Tibial nerve (tissue), 4 donors: ENCODE measurements around the gene TSFM. TPM values are rescaled to one million over a fixed set of nuclear protein-coding genes. Genes with fewer than 3 reads are reported as not detected.
A peak's percentile ranks its signal among the peaks of the same experiment; 100 is the strongest.

ENCODE experiments used
- DNase-seq, 2 donors: peaks; one replicate each; pipeline ENCODE4 v3.0.0-alpha.2; 2019; ENCODE audit warnings: low spot score in 2 of 2
- H3K27ac ChIP-seq, 4 donors: fragments of 200-600 bp; sonication (generic) in 3 of 4; one replicate each; pipeline ENCODE4 v1.5.1; 2017 to 2019; ENCODE audit warnings: mild to moderate bottlenecking in 1 of 4
- H3K27me3 ChIP-seq, 2 donors: fragments of 200-600 bp; sonication (generic) in 1 of 2; one replicate each; pipeline versions ENCODE4 v1.5.1 to v1.6.0; 2017 to 2019
- H3K36me3 ChIP-seq, 3 donors: fragments of 200-600 bp; sonication (generic); one replicate each; pipeline ENCODE4 v1.5.1; 2018 to 2019
- H3K4me1 ChIP-seq, 4 donors: fragments of 200-600 bp; sonication (generic) in 3 of 4; one replicate each; pipeline ENCODE4 v1.5.1; 2017 to 2019
- H3K4me3 ChIP-seq, 4 donors: fragments of 200-600 bp; sonication (generic) in 3 of 4; one replicate each; pipeline ENCODE4 v1.5.1; 2017 to 2019; ENCODE audit warnings: mild to moderate bottlenecking in 1 of 4, moderate library complexity in 1 of 4
- H3K9me3 ChIP-seq, 4 donors: fragments of 200-600 bp; sonication (generic) in 3 of 4; one replicate each; pipeline ENCODE4 v1.5.1; 2017 to 2019
- CTCF ChIP-seq, 5 experiments: fragments of 200-600 bp in 3 of 5; fragments of 450-650 bp in 2 of 5; sonication (generic) in 3 of 5; IDR thresholded peaks; one replicate each; pipeline ENCODE4 v1.5.1; 2016 to 2019; ENCODE audit warnings: antibody characterized with exemption in 5 of 5, mild to moderate bottlenecking in 3 of 5, moderate library complexity in 2 of 5
- EP300 ChIP-seq, 2 donors: sonication (generic); formaldehyde crosslinking; IDR thresholded peaks; one replicate each; pipeline ENCODE4 v1.6.1; 2017; ENCODE audit warnings: antibody characterized with exemption in 2 of 2, mild to moderate bottlenecking in 1 of 2
- POLR2A ChIP-seq, 2 donors: fragments of 450-650 bp; IDR thresholded peaks; one replicate each; pipeline ENCODE4 v1.6.1; 2017; ENCODE audit warnings: antibody characterized with exemption in 2 of 2, mild to moderate bottlenecking in 2 of 2, moderate library complexity in 2 of 2
- WGBS, 2 donors: methylation state at CpG; one replicate each; pipeline ENCODE4 v1.1.5; 2018; 5-methylcytosine and 5-hydroxymethylcytosine counted together
- total RNA-seq, 4 donors: library from RNA; depleted of rRNA; stranded (reverse); fragments of >200 nt; gene quantifications; one replicate each; pipeline ENCODE4 v1.1.0, GENCODE V29; 2016

Gene TSFM
- total RNA-seq, 4 donors from 2014 or later: 13.5 to 23.2 (median 22.4) TPM

GRCh38 chr12:57783861-57784260 lies 1.3 kb downstream of the TSFM start:
- H3K27me3 ChIP-seq: no peaks in the 10 kb centered on the region
- H3K4me3 ChIP-seq: peak overlapping the region in 1 of 4 donors; percentile 73
- TF ChIP-seq CTCF (IDR thresholded peaks at IDR 0.05) (no peak), EP300 (IDR thresholded peaks at IDR 0.05) (no peak), POLR2A (IDR thresholded peaks at IDR 0.05) (no peak)
- DNase-seq: no peak
- peaks cover 0 to 65% (median 3%) of the 10 kb centered on the region in 3 donors for H3K36me3 ChIP-seq
- no peaks in the 10 kb centered on the region for H3K9me3 ChIP-seq
- H3K27ac ChIP-seq: no peak overlapping the region
- WGBS, 2 donors: 92 to 94% methylated on average over 11 of the region's 11 CpGs
- H3K4me1 ChIP-seq: peaks cover 0 to 26% (median 6%) of the 10 kb centered on the region in 4 donors

GRCh38 chr12:57793920-57794319 lies 11.3 kb downstream of the TSFM start:
- WGBS, 2 donors: 48 to 61% methylated on average over 1 of the region's 1 CpG
- no peak for DNase-seq
- no peak for TF ChIP-seq EP300 (IDR thresholded peaks at IDR 0.05)
- TF ChIP-seq CTCF (IDR thresholded peaks at IDR 0.05): no peak
- no peak for TF ChIP-seq POLR2A (IDR thresholded peaks at IDR 0.05)

GRCh38 chr12:57795354-57795753 lies 12.8 kb downstream of the TSFM start:
- WGBS, 2 donors: 85 to 93% methylated on average over 6 of the region's 6 CpGs

More at GRCh38 chr12:57793920-57794319, 11.3 kb downstream of the TSFM start:
- Histone ChIP-seq H3K9me3 (no peaks in the 10 kb centered on the region), H3K27ac (no peak overlapping the region), H3K4me1 (no peaks in the 10 kb centered on the region), H3K4me3 (no peak overlapping the region), H3K27me3 (no peaks in the 10 kb centered on the region), H3K36me3 (peaks cover 2 to 92% (median 23%) of the 10 kb centered on the region in 3 donors)

GRCh38 chr12:57796996-57797395 lies 14.4 kb downstream of the TSFM start:
- Histone ChIP-seq H3K9me3 (no peaks in the 10 kb centered on the region), H3K4me1 (no peaks in the 10 kb centered on the region), H3K4me3 (no peak overlapping the region), H3K36me3 (peaks cover 4 to 97% (median 32%) of the 10 kb centered on the region in 3 donors), H3K27ac (no peak overlapping the region), H3K27me3 (no peaks in the 10 kb centered on the region)
- 96 to 98% methylated on average over 1 of the region's 1 CpG for WGBS, 2 donors
- TF ChIP-seq CTCF (IDR thresholded peaks at IDR 0.05) (no peak), EP300 (IDR thresholded peaks at IDR 0.05) (no peak), POLR2A (IDR thresholded peaks at IDR 0.05) (no peak)
- no peak for DNase-seq

More at GRCh38 chr12:57795354-57795753, 12.8 kb downstream of the TSFM start:
- no peaks in the 10 kb centered on the region for H3K4me1 ChIP-seq
- H3K27ac ChIP-seq: no peak overlapping the region
- H3K36me3 ChIP-seq: peaks cover 2 to 94% (median 28%) of the 10 kb centered on the region in 3 donors
- no peaks in the 10 kb centered on the region for H3K9me3 ChIP-seq
- no peak overlapping the region for H3K4me3 ChIP-seq
- no peak for TF ChIP-seq EP300 (IDR thresholded peaks at IDR 0.05)
- no peak for TF ChIP-seq POLR2A (IDR thresholded peaks at IDR 0.05)
- no peak for TF ChIP-seq CTCF (IDR thresholded peaks at IDR 0.05)
- no peaks in the 10 kb centered on the region for H3K27me3 ChIP-seq
- no peak for DNase-seq

- peaks cover 0 to under 1% (median 0%) of the 10 kb centered on the region in 4 donors for H3K4me1 ChIP-seq
- peaks cover 4 to 97% (median 37%) of the 10 kb centered on the region in 3 donors for H3K36me3 ChIP-seq
- TF ChIP-seq EP300 (IDR thresholded peaks at IDR 0.05): no peak
- no peak for TF ChIP-seq POLR2A (IDR thresholded peaks at IDR 0.05)
- no peak for TF ChIP-seq CTCF (IDR thresholded peaks at IDR 0.05)
- H3K9me3 ChIP-seq: no peaks in the 10 kb centered on the region
- H3K4me3 ChIP-seq: no peak overlapping the region
- H3K27ac ChIP-seq: no peak overlapping the region
- 96 to 98% methylated on average over 1 of the region's 1 CpG for WGBS, 2 donors
- DNase-seq: no peak
- H3K27me3 ChIP-seq: no peaks in the 10 kb centered on the region
Measured at GRCh38 chr12:57797933-57798332, 15.3 kb downstream of the TSFM start.
